ENCODE data around the gene ISOC2.

- TF ChIP-seq SP1 (IDR thresholded peaks at IDR 0.05) (no peak), FOXM1 (IDR thresholded peaks at IDR 0.05; ENCODE audit: borderline replicate concordance) (no peak), SUZ12 (IDR thresholded peaks at IDR 0.05) (no peak), LEF1 (IDR thresholded peaks at IDR 0.05; ENCODE audit: borderline replicate concordance) (no peak), ARNT (IDR thresholded peaks at IDR 0.05) (no peak), ELF4 (IDR thresholded peaks at IDR 0.05) (no peak), PKNOX1 (IDR thresholded peaks at IDR 0.05) (no peak), HDGF (IDR thresholded peaks at IDR 0.05; ENCODE audit: borderline replicate concordance) (no peak), FOXA1 (IDR thresholded peaks at IDR 0.05) (no peak), CTBP1 (IDR thresholded peaks at IDR 0.05; ENCODE audit: borderline replicate concordance) (no peak)
Measured at GRCh38 chr19:55465460-55466240, 4.2 kb upstream of the ISOC2 start.
